Heart left ventricle (tissue), 16 donors: ENCODE measurements around the gene WDFY3. TPM values are rescaled to one million over a fixed set of nuclear protein-coding genes. Genes with fewer than 3 reads are reported as not detected.

Source experiments
- ATAC-seq, 4 donors: fragments of 200-7000 bp; cut with Tn5 transposase; one replicate each; pipeline ENCODE4 v1.9.1; 2020 to 2022; ENCODE audit warnings: moderate library complexity in 4 of 4, mild to moderate bottlenecking in 3 of 4, moderate number of reproducible peaks in 1 of 4
- DNase-seq, 5 donors: peaks; one replicate each; pipeline ENCODE4 v3.0.0-alpha.2; 2020
- H3K27ac ChIP-seq, 12 donors: fragments of 200-600 bp; sonication (generic) in 4 of 12; one replicate each; pipeline versions ENCODE4 v1.5.0 to v1.8.0; 2016 to 2022; ENCODE audit warnings: mild to moderate bottlenecking in 2 of 12
- H3K27me3 ChIP-seq, 9 donors: fragments of 200-600 bp; sonication (generic) in 2 of 9; one replicate each; pipeline versions ENCODE4 v1.5.1 to v1.8.0; 2016 to 2022; ENCODE audit warnings: mild to moderate bottlenecking in 3 of 9
- H3K36me3 ChIP-seq, 9 donors: fragments of 200-600 bp; sonication (generic) in 2 of 9; one replicate each; pipeline versions ENCODE4 v1.5.0 to v1.8.0; 2018 to 2022; ENCODE audit warnings: mild to moderate bottlenecking in 2 of 9
- H3K4me1 ChIP-seq, 12 donors: fragments of 200-600 bp; sonication (generic) in 4 of 12; one replicate each; pipeline versions ENCODE4 v1.5.0 to v1.8.0; 2016 to 2022; ENCODE audit warnings: mild to moderate bottlenecking in 3 of 12
- H3K4me3 ChIP-seq, 12 donors: fragments of 200-600 bp; sonication (generic) in 4 of 12; one replicate each; pipeline versions ENCODE4 v1.5.0 to v1.8.0; 2017 to 2022; ENCODE audit warnings: mild to moderate bottlenecking in 9 of 12, moderate library complexity in 4 of 12
- H3K9me3 ChIP-seq, 12 donors: fragments of 200-600 bp; sonication (generic) in 4 of 12; one replicate each; pipeline versions ENCODE4 v1.5.0 to v1.8.0; 2016 to 2022; ENCODE audit warnings: mild to moderate bottlenecking in 1 of 12
- CTCF ChIP-seq, 12 donors: fragments of 200-600 bp; sonication (generic) in 4 of 12; IDR thresholded peaks; one replicate each; pipeline versions ENCODE4 v1.5.0 to v1.8.0; 2018 to 2022; ENCODE audit warnings: antibody characterized with exemption in 12 of 12, mild to moderate bottlenecking in 5 of 12
- POLR2A ChIP-seq, 2 donors: fragments of 450-650 bp; IDR thresholded peaks; one replicate each; pipeline ENCODE4 v1.6.1; 2017; ENCODE audit warnings: antibody characterized with exemption in 2 of 2, mild to moderate bottlenecking in 2 of 2, moderate library complexity in 2 of 2
- WGBS, 4 donors: extraction: QIAGEN DNeasy Blood & Tissue Kit in 2 of 4; methylation state at CpG; one replicate each; pipeline versions ENCODE4 v1.1.5 to v1.1.7; 2013 to 2018; 5-methylcytosine and 5-hydroxymethylcytosine counted together
- intact Hi-C, 10 donors: fragments of 100-400 bp; cut with DNase I; formaldehyde crosslinking; loops; one replicate each; pipeline versions ENCODE4 v1.11.1 to v1.14.2; 2022
- polyA plus RNA-seq, 2 donors: library from polyadenylated mRNA; stranded (reverse); fragments of 200-250 nt; gene quantifications; one replicate each; pipeline ENCODE4 v1.2.3, GENCODE V29; 2013
- total RNA-seq, 9 donors: library from RNA; depleted of rRNA in 2 of 9; stranded (reverse); fragments of >200 nt in 2 of 9; fragmentation: NEBNext Ultra II Directional in 3 of 9; extraction: Animal tissue kit (Norgen Biotek cat#: 25700) in 3 of 9; gene quantifications; one replicate each; pipeline versions ENCODE4 v1.1.0 to v1.2.4, GENCODE V29; 2016 to 2023
- donor health status: ischemic (EF 13 %, LVEDD 7.1; RV severe dilation, severe dysfunction).
- donor health status: healthy with polysubstance abuse.
- donor health status: DM: no; HTN: yes; CAD: no.
- donor health status: DM: no; HTN: no; CAD: no.
- donor health status: ischemic (EF 25% LVEDD 6.9; RV normal size, moderate dysfunction).
- donor health status: ischemic (EF 25% LVEDD 5.7; RV mildly dilated, moderate dysfunction).
- donor health status: healthy.
- donor health status: DM: yes; HTN: yes; CAD: no.
- donor health status: ischemic (EF 35%, LVEDD 5.7; RV mildly dilated, moderate dysfunction).
- donor health status: nonischemic (EF 11% LVEDD 7.7; RV severe dilation, severe dysfunction).
- donor health status: DM: yes; HTN: yes; CAD: no.
- donor health status: PGD.
- donor health status: ischemic (EF 29% LVEDD 5.4; RV normal size, mild dysfunction).
- donor health status: nonischemic (EF 23%, LVEDD 6.1; RV moderate dilation, normal function).

Gene WDFY3
- total and polyA plus RNA-seq, 11 donors, result 5.0 to 103 (median 40.4) TPM

DNA sequence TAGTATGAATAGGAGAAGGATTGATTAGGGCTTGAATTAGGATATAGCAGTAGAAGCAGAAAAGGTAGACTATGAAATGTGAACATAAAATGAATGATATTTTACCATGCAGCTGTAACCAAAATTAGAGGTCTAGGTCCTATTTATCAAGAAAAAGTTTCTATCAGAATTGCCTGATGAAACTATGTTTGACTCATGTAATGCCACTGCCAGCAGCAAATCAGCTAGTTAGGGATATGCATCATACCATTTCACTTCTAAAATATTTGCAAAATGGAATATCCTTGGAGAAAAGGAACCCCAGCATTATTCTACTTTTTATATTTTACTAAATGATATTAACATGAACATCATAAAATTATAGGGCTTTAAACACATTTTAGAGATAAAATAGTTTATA, 188.4 kb downstream of the WDFY3 start:
- Histone ChIP-seq H3K4me1 (no peaks in the 10 kb centered on the region), H3K27me3 (no peaks in the 10 kb centered on the region), H3K4me3 (no peak overlapping the region), H3K27ac (no peak overlapping the region), H3K9me3 (no peaks in the 10 kb centered on the region), H3K36me3 (peaks cover 0 to 100% (median 89%) of the 10 kb centered on the region in 9 donors)
- TF ChIP-seq POLR2A (IDR thresholded peaks at IDR 0.05), result no peak
- TF ChIP-seq CTCF (IDR thresholded peaks at IDR 0.05), result no peak
- ATAC-seq, result no peak
- intact Hi-C loops, result no loop called here
- DNase-seq, result no peak

DNA sequence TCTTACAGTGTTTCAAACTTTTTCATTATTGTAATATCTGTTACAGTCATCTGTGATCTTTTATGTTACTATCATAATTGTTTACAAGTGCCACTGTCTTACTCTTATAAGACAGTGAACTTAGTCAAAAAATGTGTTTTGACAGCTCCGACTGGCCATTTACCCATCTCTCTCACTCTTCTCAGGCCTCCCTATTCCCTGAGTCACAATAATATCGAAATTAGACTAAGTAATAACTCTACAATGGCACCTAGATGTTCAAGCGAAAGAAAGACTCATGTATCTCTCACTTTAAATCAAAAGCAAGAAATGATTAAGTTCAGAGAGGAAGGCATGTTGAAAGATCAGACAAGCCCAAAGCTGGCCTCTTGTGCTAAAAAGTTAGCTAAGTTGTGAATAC, 199.3 kb downstream of the WDFY3 start:
- no peaks in the 10 kb centered on the region for H3K9me3 ChIP-seq
- TF ChIP-seq POLR2A (IDR thresholded peaks at IDR 0.05) (no peak), CTCF (IDR thresholded peaks at IDR 0.05) (no peak)
- H3K27ac ChIP-seq, result no peak overlapping the region
- H3K27me3 ChIP-seq, result no peaks in the 10 kb centered on the region
- no peak for DNase-seq
- no peak overlapping the region for H3K4me3 ChIP-seq
- H3K36me3 ChIP-seq, result peaks cover 0 to 84% (median 41%) of the 10 kb centered on the region in 9 donors
- intact Hi-C loops, result no loop called here
- 93 to 98% (median 96%) methylated on average over 3 of the region's 3 CpGs for WGBS, 4 donors
- ATAC-seq, result no peak
- no peaks in the 10 kb centered on the region for H3K4me1 ChIP-seq

DNA sequence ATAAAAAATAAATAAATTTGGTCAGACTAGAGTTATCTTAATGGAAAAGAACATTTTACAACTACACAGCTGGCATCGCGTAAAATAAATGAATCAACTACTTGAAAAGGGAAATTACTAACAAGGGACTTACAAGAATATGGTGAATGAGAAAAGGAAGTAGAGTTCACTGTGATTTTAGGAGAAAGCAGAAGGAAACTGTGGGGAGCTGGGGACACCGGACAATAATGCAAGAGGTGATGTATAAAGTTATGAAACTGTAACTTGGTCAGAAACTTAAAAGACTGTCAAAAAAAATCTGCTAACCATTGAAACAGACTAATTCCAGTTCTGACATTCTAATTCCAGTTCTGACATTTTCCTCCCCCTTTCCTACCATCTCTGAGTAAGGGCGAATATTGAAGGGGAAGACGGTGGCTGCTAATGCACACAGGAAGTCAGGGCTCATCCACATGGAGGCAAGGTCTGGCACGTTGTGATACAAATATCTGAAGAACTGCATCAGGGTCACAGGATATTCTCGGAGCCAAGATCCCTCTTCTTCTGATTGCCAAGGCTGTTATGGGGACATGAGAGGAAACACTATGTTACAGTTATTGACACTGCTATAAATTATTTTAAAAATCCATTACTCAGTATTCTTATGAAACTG, 213.0 kb downstream of the WDFY3 start:
- DNase-seq, result no peak
- peak in 3 of 4 donors; percentile 39 to 65 (median 49) for ATAC-seq
- 46 to 55% (median 50%) methylated on average over 7 of the region's 7 CpGs for WGBS, 4 donors
- H3K27me3 ChIP-seq, result no peaks in the 10 kb centered on the region
- H3K9me3 ChIP-seq, result no peaks in the 10 kb centered on the region
- no peak overlapping the region for H3K4me3 ChIP-seq
- peaks cover 0 to 34% (median 0%) of the 10 kb centered on the region in 12 donors for H3K4me1 ChIP-seq
- intact Hi-C loops, result loop anchor here in 2 of 10 donors (5.0 to 10.0 kb wide), 2 partner anchors 51 to 219 kb away; no protein-coding TSS in a partner anchor
- peaks cover 0 to 93% (median 76%) of the 10 kb centered on the region in 9 donors for H3K36me3 ChIP-seq
- TF ChIP-seq CTCF (IDR thresholded peaks at IDR 0.05) (no peak), POLR2A (IDR thresholded peaks at IDR 0.05) (no peak)
- peak overlapping the region in 1 of 12 donors; percentile 81 for H3K27ac ChIP-seq

- H3K4me3 ChIP-seq, result no peak overlapping the region
- H3K36me3 ChIP-seq, result peaks cover 0 to 100% (median 89%) of the 10 kb centered on the region in 9 donors
- no peak overlapping the region for H3K27ac ChIP-seq
- H3K27me3 ChIP-seq, result no peaks in the 10 kb centered on the region
- DNase-seq, result no peak
- no peaks in the 10 kb centered on the region for H3K9me3 ChIP-seq
- intact Hi-C loops, result loop anchor here in 6 of 10 donors (2.0 to 10.0 kb wide), 4 partner anchors 53 to 221 kb away; no protein-coding TSS in a partner anchor
- TF ChIP-seq CTCF (IDR thresholded peaks at IDR 0.05) (no peak), POLR2A (IDR thresholded peaks at IDR 0.05) (no peak)
- no peak for ATAC-seq
- WGBS, 4 donors, result 74 to 78% (median 77%) methylated on average over 4 of the region's 4 CpGs
- H3K4me1 ChIP-seq, result peaks cover 0 to 28% (median 0%) of the 10 kb centered on the region in 12 donors
These were observed 214.8 kb downstream of the WDFY3 start for GRCh38 chr4:84751707-84752106.
